VCaP (cell line): ENCODE results near the gene ANKRD40CL.
"Not testable (repeated sequence)": the region's sequence is repeated elsewhere in the genome, so short reads cannot be mapped to it uniquely, and the experiment has no call there.

Source experiments
- H3K27ac ChIP-seq: fragments of 450-650 bp; 2 replicates; pipeline ENCODE4 v1.5.1; 2017
- CTCF ChIP-seq: fragments of 450-650 bp; conservative IDR thresholded peaks from 2 replicates; pipeline ENCODE4 v1.5.1; 2017; ENCODE audit warnings: mild to moderate bottlenecking, moderate library complexity

Gene ANKRD40CL

GRCh38 chr17:50735287-50735686, 32.0 kb downstream of the ANKRD40CL start:
- H3K27ac ChIP-seq, result no peak overlapping the region
- no peak for TF ChIP-seq CTCF

- 0 out of 2 replicates have a peak overlapping the region, but pooled peaks have one; percentile 4 for H3K27ac ChIP-seq
- TF ChIP-seq CTCF, result no peak
Measured at GRCh38 chr17:50731575-50732460, 35.5 kb downstream of the ANKRD40CL start.

GRCh38 chr17:50728881-50729765, 38.2 kb downstream of the ANKRD40CL start:
- H3K27ac ChIP-seq, result no peak overlapping the region
- no peak for TF ChIP-seq CTCF

GRCh38 chr17:50728112-50728429, 39.2 kb downstream of the ANKRD40CL start:
- no peak for TF ChIP-seq CTCF
- no peak overlapping the region for H3K27ac ChIP-seq

GRCh38 chr17:50725769-50726655, 41.3 kb downstream of the ANKRD40CL start:
- no peak overlapping the region for H3K27ac ChIP-seq
- TF ChIP-seq CTCF, result no peak

- not testable (repeated sequence) for H3K27ac ChIP-seq
Measured at GRCh38 chr17:50724622-50725021, 42.7 kb downstream of the ANKRD40CL start.

GRCh38 chr17:50722746-50723145, 44.6 kb downstream of the ANKRD40CL start:
- no peak for TF ChIP-seq CTCF
- H3K27ac ChIP-seq, result peak overlapping the region; percentile 99
